HepG2 (cell line): ENCODE results near the gene RMND5A. TPM values are rescaled to one million over a fixed set of nuclear protein-coding genes. Genes with fewer than 3 reads are reported as not detected.

Experiments
- ELF1 ChIP-seq: sonication (generic); formaldehyde crosslinking; IDR thresholded peaks from 2 replicates; pipeline ENCODE4 v1.4.0; 2020; ENCODE audit warnings: missing genetic modification reagents
- ESRRA ChIP-seq: sonication (generic); formaldehyde crosslinking; IDR thresholded peaks from 2 replicates; pipeline ENCODE4 v1.5.1; 2020; ENCODE audit warnings: mild to moderate bottlenecking, low read depth, missing genetic modification reagents
- HOXD1 ChIP-seq: sonication (generic); formaldehyde crosslinking; IDR thresholded peaks from 2 replicates; pipeline ENCODE4 v1.5.0; 2020; ENCODE audit warnings: missing genetic modification reagents
- KIAA2018 ChIP-seq: sonication (generic); formaldehyde crosslinking; IDR thresholded peaks from 2 replicates; pipeline ENCODE4 v1.5.0; 2020; ENCODE audit warnings: mild to moderate bottlenecking, missing genetic modification reagents, borderline replicate concordance
- MNT ChIP-seq: fragments of 450-650 bp; IDR thresholded peaks from 2 replicates; pipeline ENCODE4 v1.6.1; 2016
- NFE2L2 ChIP-seq: fragments of 150-350 bp; IDR thresholded peaks from 2 replicates; pipeline ENCODE4 v1.6.1; 2014; ENCODE audit warnings: low read length
- SALL2 ChIP-seq: sonication (generic); formaldehyde crosslinking; IDR thresholded peaks from 2 replicates; pipeline ENCODE4 v1.8.1; 2023; ENCODE audit warnings: mild to moderate bottlenecking, missing genetic modification reagents, inconsistent platforms
- SETDB1 ChIP-seq: sonication (generic); formaldehyde crosslinking; IDR thresholded peaks from 2 replicates; pipeline ENCODE4 v1.5.1; 2020; ENCODE audit warnings: missing genetic modification reagents, mild to moderate bottlenecking, borderline replicate concordance
- SRSF9 ChIP-seq: fragments of 200-400 bp; formaldehyde crosslinking; IDR thresholded peaks from 2 replicates; pipeline ENCODE4 v1.6.1; 2018; ENCODE audit warnings: borderline replicate concordance, mild to moderate bottlenecking, low read depth, low read length; ENCODE audit not compliant: insufficient read depth, poor library complexity, severe bottlenecking
- SUZ12 ChIP-seq: fragments of 150-350 bp; IDR thresholded peaks from 2 replicates; pipeline ENCODE4 v1.6.1; 2014; ENCODE audit warnings: low read depth, low read length
- ZFP41 ChIP-seq: sonication (generic); formaldehyde crosslinking; IDR thresholded peaks from 2 replicates; pipeline ENCODE4 v1.4.0; 2020; ENCODE audit warnings: mild to moderate bottlenecking, missing genetic modification reagents, borderline replicate concordance
- ZMYM4 ChIP-seq: sonication (generic); formaldehyde crosslinking; IDR thresholded peaks from 2 replicates; pipeline ENCODE4 v1.8.1; 2023; ENCODE audit warnings: mild to moderate bottlenecking, missing genetic modification reagents
- ZNF513 ChIP-seq: sonication (generic); formaldehyde crosslinking; conservative IDR thresholded peaks from 2 replicates; pipeline ENCODE4 v1.5.0; 2020; ENCODE audit warnings: missing genetic modification reagents
- ZNF703 ChIP-seq: sonication (generic); formaldehyde crosslinking; IDR thresholded peaks from 2 replicates; pipeline ENCODE4 v1.5.1; 2020; ENCODE audit warnings: missing genetic modification reagents, mild to moderate bottlenecking, moderate library complexity, borderline replicate concordance
- ZNF790 ChIP-seq: sonication (generic); formaldehyde crosslinking; IDR thresholded peaks from 2 replicates; pipeline ENCODE4 v1.8.0; 2022; ENCODE audit warnings: missing genetic modification reagents, mild to moderate bottlenecking, borderline replicate concordance
- polyA plus RNA-seq, 8 experiments: library from polyadenylated mRNA; depleted of rRNA in 3 of 8; stranded (reverse) in 7 of 8; unstranded in 1 of 8; fragments of >200 nt; fragmentation: Illumina TruSeq in 4 of 8; extraction: Trizol in 4 of 8; gene quantifications; 2 replicates each; pipeline versions ENCODE4 v1.2.1 to v1.2.3, GENCODE V29; 2011 to 2016; ENCODE audit warnings: low read depth in 4 of 8, missing spikeins in 1 of 8, mixed read lengths in 1 of 8; ENCODE audit not compliant: insufficient read depth in 1 of 8
- total RNA-seq, 5 experiments: library from RNA; depleted of rRNA; stranded (reverse); fragments of >200 nt; fragmentation: Illumina TruSeq; extraction: Trizol; gene quantifications; 2 replicates each; pipeline ENCODE4 v1.2.3, GENCODE V29; 2016; ENCODE audit warnings: low read depth in 1 of 5

Gene RMND5A
- total and polyA plus RNA-seq, 2 of the 13 experiments (the other 11 are each of a cell fraction or from before 2014, with no cell fraction given), result 31.0 to 66.4 TPM

GRCh38 chr2:86808315-86809161 is 88.4 kb downstream of the RMND5A start (continued):
- TF ChIP-seq KIAA2018, result no peak
- no peak for TF ChIP-seq ZNF703 (CRISPR knock-in tag)
- no peak for TF ChIP-seq MNT
- no peak for TF ChIP-seq SUZ12
- no peak for TF ChIP-seq SALL2 (CRISPR knock-in tag)
- no peak; the same call in 1 of the 2 replicates for TF ChIP-seq ELF1 (CRISPR knock-in tag)
- no peak for TF ChIP-seq SETDB1
- TF ChIP-seq ZNF790, result no peak
- TF ChIP-seq HOXD1 (CRISPR knock-in tag), result no peak
- TF ChIP-seq SRSF9, result no peak
- TF ChIP-seq ZNF513 (CRISPR knock-in tag), result no peak
- 0 out of 2 replicates have a peak, but pooled peaks have one; percentile 48 for TF ChIP-seq ZMYM4 (CRISPR knock-in tag)
- TF ChIP-seq NFE2L2, result no peak
- TF ChIP-seq ESRRA, result no peak
- TF ChIP-seq ZFP41 (CRISPR knock-in tag), result peak; percentile 70; the same call in 1 of the 2 replicates
